Uterus (tissue), 2 donors: ENCODE data around the gene NXN.

Source experiments
- POLR2A ChIP-seq, 2 donors: fragments of 450-650 bp; IDR thresholded peaks; one replicate each; pipeline ENCODE4 v1.6.1; 2016; ENCODE audit warnings: antibody characterized with exemption in 2 of 2, mild to moderate bottlenecking in 1 of 2, moderate library complexity in 1 of 2
- TF ChIP-seq, protein P1 (sequence below), 4 experiments: fragments of 200-600 bp in 2 of 4; fragments of 450-650 bp in 2 of 4; sonication (generic) in 2 of 4; IDR thresholded peaks; one replicate each; pipeline ENCODE4 v1.5.1; 2016 to 2019; ENCODE audit warnings: antibody characterized with exemption in 4 of 4, mild to moderate bottlenecking in 2 of 4, moderate library complexity in 1 of 4

DNA sequence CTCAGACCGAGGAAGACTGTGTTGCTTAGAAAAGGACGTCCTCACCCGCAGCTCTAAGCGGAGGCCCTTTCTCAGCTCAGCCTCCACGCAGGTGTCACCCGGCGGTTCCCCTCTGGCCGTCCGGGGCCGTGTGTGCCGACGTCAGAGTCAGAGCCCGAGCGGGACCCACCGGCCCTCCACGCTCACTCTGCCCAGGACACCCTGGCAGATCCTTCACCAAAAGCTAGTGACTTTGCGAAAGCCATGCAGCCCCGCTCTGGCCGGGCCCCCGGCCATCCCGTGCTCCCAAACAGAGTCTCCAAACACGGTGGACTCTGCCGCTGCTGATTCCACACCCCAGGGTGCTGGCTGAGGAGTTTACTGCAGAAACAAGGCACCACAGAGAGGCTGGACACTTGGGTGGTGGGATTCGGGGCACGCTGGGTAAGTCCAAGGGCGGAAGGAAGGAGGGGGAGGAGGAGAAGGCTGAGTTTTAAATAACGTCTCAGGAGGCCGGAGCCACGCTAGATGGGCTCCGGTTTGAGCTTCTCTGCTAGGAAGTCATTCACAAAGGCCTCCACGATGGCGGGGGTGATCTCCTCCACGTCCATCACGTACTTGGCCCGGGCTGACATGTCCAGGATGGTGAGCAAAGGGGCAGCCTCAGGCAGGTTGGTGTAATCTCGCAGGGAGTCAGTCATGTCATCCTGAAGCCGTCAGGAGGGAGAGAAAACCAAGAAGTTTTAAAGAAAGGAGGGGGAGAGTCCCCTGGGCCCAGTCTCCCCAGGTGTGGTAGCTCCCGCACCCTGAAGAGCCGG is 178.9 kb downstream of the NXN start:
- TF ChIP-seq, protein P1, sequence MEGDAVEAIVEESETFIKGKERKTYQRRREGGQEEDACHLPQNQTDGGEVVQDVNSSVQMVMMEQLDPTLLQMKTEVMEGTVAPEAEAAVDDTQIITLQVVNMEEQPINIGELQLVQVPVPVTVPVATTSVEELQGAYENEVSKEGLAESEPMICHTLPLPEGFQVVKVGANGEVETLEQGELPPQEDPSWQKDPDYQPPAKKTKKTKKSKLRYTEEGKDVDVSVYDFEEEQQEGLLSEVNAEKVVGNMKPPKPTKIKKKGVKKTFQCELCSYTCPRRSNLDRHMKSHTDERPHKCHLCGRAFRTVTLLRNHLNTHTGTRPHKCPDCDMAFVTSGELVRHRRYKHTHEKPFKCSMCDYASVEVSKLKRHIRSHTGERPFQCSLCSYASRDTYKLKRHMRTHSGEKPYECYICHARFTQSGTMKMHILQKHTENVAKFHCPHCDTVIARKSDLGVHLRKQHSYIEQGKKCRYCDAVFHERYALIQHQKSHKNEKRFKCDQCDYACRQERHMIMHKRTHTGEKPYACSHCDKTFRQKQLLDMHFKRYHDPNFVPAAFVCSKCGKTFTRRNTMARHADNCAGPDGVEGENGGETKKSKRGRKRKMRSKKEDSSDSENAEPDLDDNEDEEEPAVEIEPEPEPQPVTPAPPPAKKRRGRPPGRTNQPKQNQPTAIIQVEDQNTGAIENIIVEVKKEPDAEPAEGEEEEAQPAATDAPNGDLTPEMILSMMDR (IDR thresholded peaks at IDR 0.05) = no peak
- no peak for TF ChIP-seq POLR2A (IDR thresholded peaks at IDR 0.05)
